DOHH2 (cell line): ENCODE measurements around the gene VAV1.

Source experiments
- CTCF ChIP-seq: fragments of 200-600 bp; sonication (generic); IDR thresholded peaks from one replicate; pipeline ENCODE4 v1.5.1; 2014; ENCODE audit warnings: antibody characterized with exemption, mild to moderate bottlenecking, low read depth, low read length; ENCODE audit not compliant: poor library complexity, severe bottlenecking
- EZH2phosphoT487 ChIP-seq: fragments of 200-600 bp; sonication (generic); IDR thresholded peaks from 2 replicates; pipeline ENCODE4 v1.6.1; 2017; ENCODE audit warnings: borderline replicate concordance, mild to moderate bottlenecking, antibody characterized with exemption, low read length, moderate library complexity, mixed read lengths

DNA sequence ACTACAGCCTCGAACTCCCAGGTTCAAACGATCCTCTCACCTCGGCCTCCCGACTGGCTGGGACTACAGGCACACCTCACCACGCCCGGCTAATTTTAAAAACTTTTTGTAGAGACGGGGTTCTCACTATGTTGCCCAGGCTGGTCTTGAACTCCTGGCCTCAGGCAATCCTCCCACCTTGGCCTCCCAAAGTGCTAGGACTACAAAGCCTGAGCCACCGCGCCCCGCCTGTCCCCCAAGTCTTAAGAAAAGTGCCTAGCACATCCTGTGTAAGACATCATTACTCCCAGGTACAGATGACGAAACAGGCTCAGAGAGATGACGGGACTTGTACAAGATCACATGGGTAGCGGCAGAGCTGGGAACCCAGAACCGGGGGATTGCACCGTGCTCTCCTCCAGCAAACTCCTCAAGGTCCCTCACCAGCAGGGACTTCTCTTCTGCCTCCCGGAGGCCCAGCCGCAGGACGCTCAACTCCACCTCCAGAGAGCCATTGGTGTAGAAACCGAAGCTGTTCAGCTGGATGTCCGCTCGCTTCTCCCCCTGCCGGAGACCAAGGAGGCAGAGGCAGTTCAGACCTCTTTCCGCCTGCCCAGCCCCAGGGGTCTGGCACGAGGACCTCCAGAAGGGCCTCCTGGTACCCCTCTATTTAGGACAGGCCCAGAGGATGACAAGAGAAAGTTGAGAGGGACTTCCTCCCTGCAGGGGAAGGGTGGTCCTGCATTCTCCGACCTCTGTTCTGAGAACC lies 36.2 kb upstream of the VAV1 start:
- TF ChIP-seq CTCF (peak; percentile 73), EZH2phosphoT487 (no peak)
